GM15510 (cell line): ENCODE data around the gene IKBKG.

ENCODE experiments used
- POLR2A ChIP-seq: IDR thresholded peaks from 3 replicates; pipeline ENCODE4 v1.6.1; 2011; ENCODE audit warnings: borderline replicate concordance; ENCODE audit not compliant: insufficient read length; ENCODE audit errors: extremely low read depth

The IKBKG gene, protein sequence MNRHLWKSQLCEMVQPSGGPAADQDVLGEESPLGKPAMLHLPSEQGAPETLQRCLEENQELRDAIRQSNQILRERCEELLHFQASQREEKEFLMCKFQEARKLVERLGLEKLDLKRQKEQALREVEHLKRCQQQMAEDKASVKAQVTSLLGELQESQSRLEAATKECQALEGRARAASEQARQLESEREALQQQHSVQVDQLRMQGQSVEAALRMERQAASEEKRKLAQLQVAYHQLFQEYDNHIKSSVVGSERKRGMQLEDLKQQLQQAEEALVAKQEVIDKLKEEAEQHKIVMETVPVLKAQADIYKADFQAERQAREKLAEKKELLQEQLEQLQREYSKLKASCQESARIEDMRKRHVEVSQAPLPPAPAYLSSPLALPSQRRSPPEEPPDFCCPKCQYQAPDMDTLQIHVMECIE

DNA sequence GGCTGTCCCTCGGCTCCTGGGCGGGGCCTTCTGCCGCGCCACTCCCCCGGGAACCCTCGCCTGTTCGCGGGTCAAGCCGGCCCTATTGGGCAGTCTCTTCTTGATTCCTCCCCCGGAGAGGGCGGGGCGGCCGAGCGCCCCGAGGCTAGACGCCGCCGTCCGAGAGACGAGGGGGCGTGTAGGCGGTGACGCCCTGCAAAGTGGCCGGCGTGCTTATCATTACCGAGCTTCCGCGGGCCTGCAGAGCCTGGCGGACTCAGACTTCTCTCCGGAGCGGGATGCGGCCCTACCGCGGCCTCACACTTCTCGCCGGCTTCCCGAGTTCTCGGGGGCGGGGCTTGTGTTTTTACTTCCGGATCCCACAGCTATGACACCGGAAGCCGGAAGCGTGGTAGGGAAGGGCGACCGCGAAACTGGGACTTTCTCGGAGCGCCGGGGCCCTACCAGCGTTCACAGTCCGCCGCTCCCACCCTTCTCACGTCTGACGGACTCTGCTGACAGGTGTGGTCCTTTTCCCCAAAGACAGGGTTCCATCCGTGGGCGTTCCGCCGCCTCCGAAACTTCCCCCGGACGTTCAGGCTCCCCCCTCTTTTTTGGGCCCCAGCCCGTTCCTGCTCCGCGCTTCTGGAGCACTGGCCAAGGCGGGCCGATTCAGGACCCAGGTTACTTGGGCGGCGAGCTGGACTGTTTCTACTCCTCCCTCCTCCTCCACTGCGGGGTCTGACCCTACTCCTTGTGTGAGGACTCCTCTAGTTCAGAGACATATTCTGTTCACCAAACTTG is at the start of gene IKBKG:
Gene IKBKG, plus strand, starts transcription at position 376 of the 783 bp plus-strand sequence. CDS start 4,383 bp downstream, outside the sequence.
- peak; percentile 37 for TF ChIP-seq POLR2A

DNA sequence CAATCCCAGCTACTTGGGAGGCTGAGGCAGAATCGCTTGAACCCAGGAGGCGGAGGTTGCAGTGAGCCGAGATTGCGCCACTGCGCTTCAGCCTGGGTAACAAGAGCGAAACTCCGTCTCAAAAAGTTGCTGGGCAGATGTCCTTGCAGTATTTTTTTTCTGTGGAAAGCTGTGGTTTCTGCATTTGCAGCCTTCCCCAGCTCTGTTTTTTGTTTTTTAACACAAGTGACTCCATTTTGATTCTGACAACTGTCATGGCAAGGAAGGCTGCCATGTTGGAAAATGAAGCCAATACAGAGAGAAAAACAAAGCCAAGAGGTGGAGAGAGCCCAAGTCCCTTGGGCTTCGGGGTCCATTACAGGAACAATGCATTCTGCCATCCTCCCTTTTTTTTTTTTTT is 45.3 kb upstream of the IKBKG start:
- no peak for TF ChIP-seq POLR2A

DNA sequence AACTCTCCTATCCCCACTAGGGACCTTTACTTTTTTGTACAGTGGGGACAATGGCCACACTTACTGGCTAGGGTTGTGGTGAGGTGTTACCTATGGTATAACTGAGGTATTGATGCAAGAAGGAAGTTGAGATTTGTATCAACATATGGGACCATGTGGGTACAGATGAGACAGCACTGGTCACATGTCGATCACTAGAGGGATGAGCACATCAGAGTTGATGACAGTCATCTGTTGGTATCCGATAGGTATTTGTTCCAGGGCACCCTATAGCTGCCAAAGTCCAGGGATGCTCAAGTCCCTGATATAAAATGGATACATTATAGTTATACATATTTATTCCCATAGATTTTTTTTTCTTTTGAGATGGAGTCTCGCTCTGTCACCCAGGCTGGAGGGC is 44.4 kb upstream of the IKBKG start:
- TF ChIP-seq POLR2A: no peak

DNA sequence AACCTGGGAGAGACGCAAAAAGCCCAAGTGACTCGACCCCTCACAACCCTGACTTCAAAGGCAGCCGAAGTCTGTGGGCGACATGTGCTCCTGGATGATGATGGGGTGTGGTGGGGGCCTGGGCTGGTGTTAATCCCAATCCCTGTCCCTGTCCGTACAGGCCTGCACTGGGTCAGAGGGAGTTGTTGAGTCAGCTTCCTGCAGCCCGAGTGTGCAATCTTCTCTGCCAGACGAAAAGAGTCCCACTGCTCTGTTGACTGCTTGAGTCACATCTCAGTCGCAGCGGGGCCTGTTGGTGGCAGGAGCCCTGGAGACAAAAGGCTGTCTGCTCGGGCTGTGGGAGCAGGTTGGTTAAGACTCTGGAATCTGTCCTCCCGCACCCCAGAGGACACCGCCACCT is 41.7 kb upstream of the IKBKG start:
- no peak for TF ChIP-seq POLR2A

DNA sequence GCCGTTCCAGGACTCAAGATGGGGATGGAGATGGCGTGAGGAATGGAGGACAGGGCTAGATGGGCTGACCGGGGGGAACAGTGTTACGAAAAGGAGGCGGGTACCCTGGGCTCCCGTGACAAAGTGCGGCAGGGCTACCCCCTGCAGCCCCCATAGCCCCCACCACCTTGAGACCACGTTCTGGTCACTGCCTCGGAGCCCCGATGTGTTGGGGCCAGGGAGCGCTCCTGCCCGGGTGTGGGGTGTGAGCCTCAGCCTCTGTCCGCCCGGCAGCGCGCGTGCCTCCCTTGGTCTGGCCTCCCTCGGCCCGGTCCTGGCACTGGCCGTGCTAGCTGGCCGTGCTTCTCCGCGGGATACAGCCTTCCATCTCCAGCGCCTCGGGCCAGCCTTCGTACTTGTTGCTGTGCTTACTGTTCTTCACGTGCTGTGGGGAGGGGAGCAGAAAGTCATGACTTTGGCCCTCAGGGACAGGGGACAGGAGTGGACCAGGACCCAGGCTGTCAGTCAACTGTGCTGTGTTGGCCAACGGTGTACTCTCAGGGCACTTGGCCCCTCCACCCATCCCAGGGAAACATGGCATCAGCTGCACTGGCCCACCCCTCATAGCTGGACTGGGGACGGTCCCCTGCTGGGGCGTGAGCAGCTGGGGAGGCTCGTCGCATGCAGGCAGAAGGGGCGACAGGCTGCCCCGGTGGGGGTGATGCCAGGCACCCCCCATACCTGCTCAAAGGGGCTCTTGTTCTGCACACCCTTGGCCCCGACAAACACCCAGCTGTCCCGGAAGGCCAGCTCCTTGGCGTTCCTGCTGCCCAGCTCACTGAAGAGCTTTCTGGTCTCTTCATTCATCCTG is 40.7 kb upstream of the IKBKG start:
- no peak for TF ChIP-seq POLR2A

DNA sequence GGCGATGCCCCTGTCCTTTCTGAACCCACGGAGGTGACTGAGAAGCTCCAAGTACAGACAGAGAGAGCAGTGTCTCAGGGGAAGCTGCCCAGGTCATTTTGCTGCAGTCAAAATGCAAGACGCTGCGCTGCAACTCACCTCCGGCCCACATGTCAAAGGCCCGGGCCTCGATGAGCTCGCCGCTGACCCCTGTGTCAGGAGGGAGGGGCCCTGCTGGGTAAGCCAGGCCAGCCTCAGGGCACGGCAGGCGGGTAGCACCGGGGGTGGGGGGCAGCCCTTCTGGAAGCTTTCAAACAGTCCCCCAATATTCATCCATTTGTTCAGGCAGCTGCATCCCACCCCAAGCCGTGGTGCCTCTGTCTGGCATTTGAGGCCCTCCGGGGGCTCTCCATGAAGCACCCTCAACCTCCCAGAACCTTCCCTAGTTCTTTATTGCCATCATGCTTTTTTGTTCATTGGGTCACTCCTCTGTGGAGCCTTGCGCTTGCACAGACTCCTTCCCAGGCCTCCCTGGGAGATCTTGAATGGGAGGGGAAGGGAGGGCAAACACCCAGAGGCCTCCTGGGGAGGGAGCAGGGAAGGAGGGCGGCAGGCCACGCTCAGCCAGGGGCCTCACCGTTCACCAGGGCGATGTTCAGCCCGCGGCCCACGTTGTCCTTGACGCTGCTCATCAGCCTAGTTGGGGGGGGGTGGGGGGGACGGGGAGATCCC is 39.6 kb upstream of the IKBKG start:
- TF ChIP-seq POLR2A: no peak

DNA sequence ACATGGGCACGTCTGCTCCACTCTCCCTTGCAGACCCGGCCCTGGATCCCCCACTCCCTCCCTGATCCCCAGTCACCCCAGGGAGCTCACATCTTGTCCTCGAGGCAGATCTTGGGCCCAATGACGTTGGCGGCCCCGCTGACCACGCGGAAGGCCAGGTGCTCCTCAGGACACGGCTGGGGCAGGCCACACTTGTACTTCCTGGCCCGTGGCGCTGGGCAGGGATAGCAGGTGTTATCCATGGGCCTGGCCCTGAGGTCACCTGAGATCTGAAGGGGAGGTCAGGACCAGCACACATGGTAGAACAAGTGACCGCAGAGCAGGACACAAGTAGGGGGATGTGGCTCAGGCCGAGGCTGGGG is 39.1 kb upstream of the IKBKG start:
- no peak for TF ChIP-seq POLR2A

DNA sequence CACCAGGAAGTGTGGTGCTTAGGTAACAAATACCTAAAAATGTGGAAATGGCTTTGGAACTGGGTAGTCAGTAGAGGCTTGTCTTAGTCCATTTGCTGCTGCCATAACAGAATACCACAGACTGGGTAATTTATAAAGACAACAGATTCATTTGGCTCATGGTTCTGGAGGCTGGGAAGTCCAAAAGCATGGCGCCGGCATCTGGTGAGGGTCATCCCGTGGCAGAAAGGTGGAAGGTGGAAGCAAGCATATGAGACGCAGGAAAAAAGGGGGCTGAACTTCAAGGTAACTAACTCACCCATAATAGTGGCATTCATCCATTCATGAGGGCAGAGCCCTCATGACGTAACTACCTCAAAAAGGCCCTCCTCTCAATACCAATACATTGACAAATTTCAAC is 38.0 kb upstream of the IKBKG start:
- TF ChIP-seq POLR2A: no peak

DNA sequence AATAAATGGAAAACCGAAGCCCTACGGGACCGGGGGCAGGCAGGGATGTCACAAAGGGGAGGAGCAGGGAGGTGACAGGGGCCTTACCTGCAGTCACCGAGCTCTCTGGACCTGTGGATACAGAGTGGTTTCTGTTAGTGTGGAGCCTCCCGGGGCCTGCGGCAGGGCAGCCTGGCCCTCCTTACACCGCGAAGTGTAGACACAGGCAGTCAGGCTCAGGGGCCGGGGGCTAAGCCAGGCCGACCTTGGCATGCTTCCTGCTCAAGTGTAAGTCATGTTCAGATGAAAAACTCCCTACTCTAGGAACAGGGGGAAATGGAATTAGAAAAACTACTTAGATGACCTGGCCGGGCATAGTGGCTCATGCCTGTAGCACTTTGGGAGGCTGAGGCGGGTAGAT is 35.7 kb upstream of the IKBKG start:
- no peak for TF ChIP-seq POLR2A

DNA sequence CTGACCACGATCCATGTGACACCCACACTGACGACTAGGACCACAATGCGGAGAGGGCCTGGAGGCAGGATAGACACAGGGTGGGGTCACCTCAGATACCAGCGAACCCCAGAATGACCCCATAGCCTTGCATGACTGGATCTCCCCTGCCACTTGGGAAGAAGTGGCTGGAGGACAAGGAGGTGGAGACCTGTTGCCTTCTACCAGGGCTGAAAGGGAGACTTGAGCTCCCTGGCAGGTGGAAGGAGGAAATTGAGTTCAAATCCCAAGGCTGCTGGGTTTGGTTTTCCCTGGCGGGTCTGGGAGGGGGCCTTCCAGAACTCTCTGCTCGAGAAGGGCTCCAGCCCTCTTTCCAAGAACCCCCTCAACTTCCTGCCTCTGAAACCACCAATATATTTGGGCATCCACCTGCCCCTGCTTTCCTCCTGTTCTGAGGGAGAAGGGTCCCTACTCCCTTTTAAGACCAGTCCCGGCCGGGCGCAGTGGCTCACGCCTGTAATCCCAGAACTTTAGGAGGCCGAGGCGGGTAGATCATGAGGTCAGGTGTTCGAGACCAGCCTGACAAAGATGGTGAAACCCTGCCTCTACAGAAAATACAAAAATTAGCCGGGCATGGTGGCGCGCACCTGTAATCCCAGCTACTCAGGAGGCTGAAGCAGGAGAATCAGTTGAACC is 34.4 kb upstream of the IKBKG start:
- TF ChIP-seq POLR2A: no peak

DNA sequence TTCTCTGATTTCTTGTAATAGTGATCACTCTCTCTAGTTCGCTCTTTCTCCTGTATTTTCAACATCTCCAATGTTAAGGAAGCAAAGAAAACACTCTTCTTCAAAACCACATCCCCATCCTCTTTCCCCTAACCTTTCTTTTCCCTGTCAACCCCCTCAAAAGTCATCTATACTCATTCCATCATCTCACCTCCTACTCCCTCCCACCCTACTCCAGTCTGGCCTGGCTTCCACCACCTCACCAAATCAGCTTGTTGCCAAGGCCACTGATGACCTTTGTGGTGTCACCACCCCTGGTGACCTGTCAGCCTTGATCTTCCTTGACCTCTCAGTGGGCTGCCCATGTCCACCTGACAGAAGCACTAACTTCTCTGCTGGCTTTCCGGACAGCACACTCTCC is 33.7 kb upstream of the IKBKG start:
- TF ChIP-seq POLR2A: no peak

DNA sequence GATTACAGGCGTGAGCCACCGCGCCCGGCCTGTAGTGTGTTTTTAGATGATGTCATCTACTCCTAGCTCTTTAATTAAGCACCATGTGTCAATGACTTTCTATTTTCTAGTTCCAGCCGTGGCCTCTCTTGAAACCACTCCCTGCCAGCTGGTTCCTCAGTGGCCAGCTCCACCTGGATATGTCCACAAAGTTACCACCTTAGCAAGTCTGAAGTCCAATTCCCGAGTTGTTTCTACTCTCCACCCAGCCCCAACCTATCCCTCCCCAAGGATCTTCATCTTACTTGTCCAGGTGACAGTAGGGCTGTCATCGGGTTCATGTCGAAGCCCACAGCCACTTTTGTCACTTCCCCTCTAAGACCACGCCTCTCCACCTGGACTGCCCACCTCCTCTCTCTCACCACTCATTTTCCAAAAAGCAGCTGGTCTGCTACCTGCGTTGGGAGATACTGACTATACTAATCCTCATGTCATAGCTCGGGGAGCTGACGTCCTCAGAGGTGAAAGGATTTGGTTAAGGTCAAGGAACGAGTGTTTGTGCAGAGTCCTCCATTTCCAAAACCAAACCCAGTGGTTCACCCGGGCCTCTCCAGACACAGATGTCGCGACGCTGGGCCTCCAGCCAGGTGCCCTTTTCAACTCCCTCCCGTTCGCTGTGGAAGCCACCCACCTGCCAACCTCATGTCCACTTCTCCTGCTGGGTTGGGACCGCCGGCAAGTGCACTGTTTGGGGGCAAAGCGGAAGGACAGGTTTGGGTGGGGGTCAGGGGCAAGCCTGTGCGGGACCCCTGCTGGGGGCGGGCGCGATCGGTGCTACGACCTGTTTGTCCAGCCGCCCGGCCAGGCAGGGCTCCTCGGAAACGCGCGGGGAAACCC is 32.1 kb upstream of the IKBKG start:
- TF ChIP-seq POLR2A: no peak
